Progenitor cell of endocrine pancreas (in vitro differentiated cells): ENCODE data around the gene COPG2. TPM values are rescaled to one million over a fixed set of nuclear protein-coding genes. Genes with fewer than 3 reads are reported as not detected.
A peak's percentile ranks its signal among the peaks of the same experiment; 100 is the strongest.

Experiments
- DNase-seq: peaks from one replicate; pipeline ENCODE4 v3.0.0; 2021; ENCODE audit warnings: low spot score; ENCODE audit not compliant: unreplicated experiment
- H3K27ac Mint-ChIP-seq: 2 replicates; pipeline ENCODE4 v1.8.0; 2021; ENCODE audit warnings: mild to moderate bottlenecking, moderate library complexity, mixed read lengths
- H3K27me3 Mint-ChIP-seq: 2 replicates; pipeline ENCODE4 v1.8.0; 2021; ENCODE audit warnings: mixed read lengths
- H3K36me3 Mint-ChIP-seq: 2 replicates; pipeline ENCODE4 v1.8.0; 2022; ENCODE audit warnings: mixed read lengths; ENCODE audit not compliant: insufficient read depth
- H3K4me1 Mint-ChIP-seq: 2 replicates; pipeline ENCODE4 v1.8.0; 2021; ENCODE audit warnings: low read depth, mixed read lengths
- H3K4me3 Mint-ChIP-seq: 2 replicates; pipeline ENCODE4 v1.8.0; 2021; ENCODE audit warnings: low read depth, mild to moderate bottlenecking, moderate library complexity, mixed read lengths
- H3K9me3 Mint-ChIP-seq: 2 replicates; pipeline ENCODE4 v1.8.0; 2021; ENCODE audit warnings: low read depth, mixed read lengths
- CTCF ChIP-seq: fragments of 200-600 bp; sonication (generic); IDR thresholded peaks from one replicate; pipeline ENCODE4 v1.5.0; 2021; ENCODE audit warnings: antibody characterized with exemption, mild to moderate bottlenecking; ENCODE audit not compliant: unreplicated experiment
- total RNA-seq: library from RNA; stranded (reverse); gene quantifications from 2 replicates; pipeline ENCODE4 v1.2.1, GENCODE V29; 2021

COPG2 gene
- total RNA-seq, 1 donor from 2014 or later = 57.6 TPM

- no peak for TF ChIP-seq CTCF
- no peaks in the 10 kb centered on the region for H3K4me1 Mint-ChIP-seq
- no peak overlapping the region for H3K27ac Mint-ChIP-seq
- H3K36me3 Mint-ChIP-seq = peaks cover 30% of the 10 kb centered on the region
- no peak for DNase-seq
- H3K4me3 Mint-ChIP-seq = no peak overlapping the region
- H3K27me3 Mint-ChIP-seq = no peaks in the 10 kb centered on the region
- H3K9me3 Mint-ChIP-seq = peaks cover 48% of the 10 kb centered on the region
These were observed 101.7 kb downstream of the COPG2 start for GRCh38 chr7:130566898-130567280.

- Mint-ChIP-seq H3K4me1 (no peaks in the 10 kb centered on the region), H3K9me3 (peaks cover 48% of the 10 kb centered on the region), H3K27ac (no peak overlapping the region), H3K27me3 (no peaks in the 10 kb centered on the region), H3K4me3 (no peak overlapping the region), H3K36me3 (peaks cover 29% of the 10 kb centered on the region)
- no peak for TF ChIP-seq CTCF
- no peak for DNase-seq
These were observed 102.2 kb downstream of the COPG2 start for GRCh38 chr7:130566168-130566897.

- Mint-ChIP-seq H3K36me3 (peaks cover 20% of the 10 kb centered on the region), H3K9me3 (peaks cover 9% of the 10 kb centered on the region), H3K4me1 (no peaks in the 10 kb centered on the region), H3K4me3 (no peak overlapping the region), H3K27me3 (no peaks in the 10 kb centered on the region), H3K27ac (no peak overlapping the region)
- no peak for DNase-seq
- TF ChIP-seq CTCF = no peak
These were observed 107.6 kb downstream of the COPG2 start for GRCh38 chr7:130560972-130561371.

GRCh38 chr7:130559184-130559583, 109.4 kb downstream of the COPG2 start:
- Mint-ChIP-seq H3K9me3 (peaks cover 4% of the 10 kb centered on the region), H3K27me3 (no peaks in the 10 kb centered on the region), H3K27ac (peak overlapping the region; percentile 85), H3K4me3 (no peak overlapping the region), H3K36me3 (peaks cover 15% of the 10 kb centered on the region), H3K4me1 (no peaks in the 10 kb centered on the region)
- no peak for DNase-seq
- no peak for TF ChIP-seq CTCF

- peaks cover 6% of the 10 kb centered on the region for H3K4me1 Mint-ChIP-seq
- H3K36me3 Mint-ChIP-seq = peaks cover 13% of the 10 kb centered on the region
- H3K9me3 Mint-ChIP-seq = peaks cover 4% of the 10 kb centered on the region
- H3K27me3 Mint-ChIP-seq = no peaks in the 10 kb centered on the region
- no peak for TF ChIP-seq CTCF
- H3K4me3 Mint-ChIP-seq = no peak overlapping the region
- H3K27ac Mint-ChIP-seq = no peak overlapping the region
- no peak for DNase-seq
These were observed 114.1 kb downstream of the COPG2 start for GRCh38 chr7:130554481-130554880.
